Epithelial cell of esophagus (primary cell): ENCODE measurements around the gene OGDH.

Experiments used
- DNase-seq: peaks from one replicate; pipeline ENCODE4 v3.0.0; 2010; ENCODE audit warnings: low read depth
- H3K4me3 ChIP-seq: 2 replicates; pipeline ENCODE4 v1.5.1; 2011; ENCODE audit warnings: mild to moderate bottlenecking, low read length, control low read depth
- CTCF ChIP-seq: IDR thresholded peaks from 2 replicates; pipeline ENCODE4 v1.5.1; 2011; ENCODE audit warnings: low read depth, mild to moderate bottlenecking, low read length, control low read depth, inconsistent platforms; ENCODE audit not compliant: insufficient read depth; ENCODE audit errors: missing control alignments

The OGDH gene

GRCh38 chr7:44709011-44709915, 102.8 kb downstream of the OGDH start:
- no peak overlapping the region for H3K4me3 ChIP-seq
- TF ChIP-seq CTCF, result no peak
- no peak for DNase-seq

- TF ChIP-seq CTCF, result no peak
- DNase-seq, result no peak
- no peak overlapping the region for H3K4me3 ChIP-seq
Measured at GRCh38 chr7:44709945-44710596, 103.6 kb downstream of the OGDH start.

GRCh38 chr7:44711528-44711927, 105.1 kb downstream of the OGDH start:
- H3K4me3 ChIP-seq, result no peak overlapping the region
- no peak for DNase-seq

GRCh38 chr7:44712012-44712411, 105.6 kb downstream of the OGDH start:
- TF ChIP-seq CTCF, result no peak
- DNase-seq, result peak; percentile 35
- no peak overlapping the region for H3K4me3 ChIP-seq

More at GRCh38 chr7:44711528-44711927, 105.1 kb downstream of the OGDH start:
- TF ChIP-seq CTCF, result no peak

- TF ChIP-seq CTCF, result no peak
- no peak for DNase-seq
- H3K4me3 ChIP-seq, result no peak overlapping the region
Measured at GRCh38 chr7:44713141-44713540, 106.7 kb downstream of the OGDH start.

GRCh38 chr7:44713680-44714335, 107.4 kb downstream of the OGDH start:
- no peak for TF ChIP-seq CTCF
- no peak overlapping the region for H3K4me3 ChIP-seq
- no peak for DNase-seq
